Mucosa of descending colon (tissue), 3 donors: ENCODE results near the gene PSAT1. TPM values are rescaled to one million over a fixed set of nuclear protein-coding genes. Genes with fewer than 3 reads are reported as not detected.

Source experiments
- ATAC-seq: fragments of 200-7000 bp; cut with Tn5 transposase; one replicate; pipeline ENCODE4 v1.9.1; 2020; ENCODE audit warnings: mild to moderate bottlenecking, moderate library complexity
- DNase-seq, 3 donors: peaks; one replicate each; pipeline ENCODE4 v3.0.0-alpha.2; 2020
- H3K36me3 ChIP-seq: fragments of 200-600 bp; one replicate; pipeline ENCODE4 v1.8.0; 2021; ENCODE audit warnings: low read depth, mild to moderate bottlenecking
- H3K4me1 ChIP-seq: fragments of 200-600 bp; one replicate; pipeline ENCODE4 v1.8.0; 2021; ENCODE audit warnings: low read depth, mild to moderate bottlenecking
- H3K4me3 ChIP-seq: fragments of 200-600 bp; one replicate; pipeline ENCODE4 v1.8.0; 2021; ENCODE audit warnings: mild to moderate bottlenecking
- H3K9me3 ChIP-seq: fragments of 200-600 bp; one replicate; pipeline ENCODE4 v1.8.0; 2021; ENCODE audit warnings: mild to moderate bottlenecking
- CTCF ChIP-seq: fragments of 200-600 bp; IDR thresholded peaks from one replicate; pipeline ENCODE4 v1.8.0; 2022; ENCODE audit warnings: antibody characterized with exemption, mild to moderate bottlenecking
- intact Hi-C, 2 donors: fragments of 100-400 bp; cut with DNase I in 1 of 2; cut with micrococcal nuclease in 1 of 2; formaldehyde crosslinking; loops; one replicate each; pipeline versions ENCODE4 v1.11.0 to v1.11.1; 2022; cut with DNase I, micrococcal nuclease
- total RNA-seq, 3 donors: library from RNA; stranded (reverse); fragmentation: NEBNext Ultra II Directional in 2 of 3; extraction: Animal tissue kit (Norgen Biotek cat#: 25700) in 2 of 3; gene quantifications; one replicate each; pipeline versions ENCODE4 v1.2.1 to v1.2.4, GENCODE V29; 2021 to 2023
- donor health status: DM: no; HTN: no; CAD: no; lungs with moderate emphysema.
- donor health status: DM: no; HTN: no; CAD: no.
- donor health status: DM: no; HTN: yes; CAD: no.

Gene PSAT1
- total RNA-seq, 3 donors from 2014 or later, result 1.2 to 7.2 (median 3.4) TPM

- Histone ChIP-seq H3K9me3 (no peaks in the 10 kb centered on the region), H3K4me3 (no peak overlapping the region), H3K4me1 (peaks cover 9% of the 10 kb centered on the region), H3K36me3 (no peaks in the 10 kb centered on the region)
- no peak for TF ChIP-seq CTCF
- ATAC-seq, result no peak
- intact Hi-C loops, result no loop called here
- no peak for DNase-seq
Observed at GRCh38 chr9:78297672-78297961, 692 bp downstream of the PSAT1 start.

GRCh38 chr9:78298046-78298765, 1.3 kb downstream of the PSAT1 start:
- no peak overlapping the region for H3K4me3 ChIP-seq
- no peak for TF ChIP-seq CTCF
- H3K36me3 ChIP-seq, result no peaks in the 10 kb centered on the region
- DNase-seq (no peak), ATAC-seq (no peak)
- peaks cover 9% of the 10 kb centered on the region for H3K4me1 ChIP-seq
- H3K9me3 ChIP-seq, result no peaks in the 10 kb centered on the region
- intact Hi-C loops, result no loop called here

- Histone ChIP-seq H3K36me3 (no peaks in the 10 kb centered on the region), H3K4me3 (no peak overlapping the region), H3K4me1 (peaks cover 9% of the 10 kb centered on the region), H3K9me3 (no peaks in the 10 kb centered on the region)
- no peak for ATAC-seq
- TF ChIP-seq CTCF, result no peak
- intact Hi-C loops, result no loop called here
- DNase-seq, result no peak
Observed at GRCh38 chr9:78300209-78300608, 3.3 kb downstream of the PSAT1 start.

GRCh38 chr9:78301466-78301865, 4.5 kb downstream of the PSAT1 start:
- Histone ChIP-seq H3K36me3 (no peaks in the 10 kb centered on the region), H3K4me3 (no peak overlapping the region), H3K9me3 (no peaks in the 10 kb centered on the region), H3K4me1 (peaks cover 4% of the 10 kb centered on the region)
- intact Hi-C loops, result no loop called here
- DNase-seq (no peak), ATAC-seq (no peak)
- TF ChIP-seq CTCF, result no peak

- Histone ChIP-seq H3K36me3 (no peaks in the 10 kb centered on the region), H3K4me3 (no peak overlapping the region), H3K4me1 (no peaks in the 10 kb centered on the region), H3K9me3 (no peaks in the 10 kb centered on the region)
- TF ChIP-seq CTCF, result no peak
- DNase-seq, result no peak
- no peak for ATAC-seq
- intact Hi-C loops, result no loop called here
Observed at GRCh38 chr9:78303377-78304062, 6.6 kb downstream of the PSAT1 start.
